DMS153 treated with DMSO at 0.1 percent for 48 hours (cell line): ENCODE measurements around the gene RASEF.

Experiments
- DNase-seq: peaks from one replicate; lab custom pipeline; 2025; ENCODE audit not compliant: unreplicated experiment; lab: John Stamatoyannopoulos, UW

The RASEF gene

DNA sequence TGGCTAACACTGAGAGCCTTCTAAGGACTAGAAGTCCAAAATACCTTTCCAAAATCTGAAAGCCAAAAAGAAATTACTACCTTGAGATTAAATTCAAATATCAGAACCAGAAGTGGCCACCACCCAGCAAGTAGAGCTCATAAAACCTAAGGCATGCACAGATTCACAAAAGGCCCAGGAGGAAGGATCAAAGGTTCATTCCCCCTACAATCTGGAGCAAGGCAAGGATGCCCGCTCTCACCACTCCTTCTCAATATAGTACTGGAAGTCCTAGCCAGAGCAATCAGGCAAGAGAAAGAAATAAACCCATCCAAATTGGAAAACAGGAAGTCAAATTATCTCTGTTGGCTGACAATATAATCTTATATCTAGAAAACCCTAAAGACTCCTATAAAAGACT, 6.0 kb downstream of the RASEF start:
- DNase-seq, result no peak

DNA sequence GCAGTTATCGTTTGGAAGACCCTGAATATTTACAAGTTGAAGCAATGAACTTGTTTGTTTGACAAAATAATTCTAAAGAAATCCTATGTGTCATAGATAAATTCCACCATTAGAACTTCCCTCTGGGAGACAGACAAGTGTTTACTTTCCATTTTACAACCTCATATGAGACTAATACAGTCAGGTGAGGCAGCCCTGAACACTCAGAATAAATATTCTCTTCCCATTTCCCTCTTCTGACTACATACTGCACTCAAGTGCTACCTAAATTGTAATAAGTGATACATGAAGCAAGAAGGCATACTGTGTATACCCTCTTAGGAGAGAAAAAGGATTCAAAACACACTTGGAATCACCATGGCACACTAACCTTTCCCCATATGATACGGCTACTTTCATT, 6.8 kb downstream of the RASEF start:
- DNase-seq, result peak; percentile 71

- no peak for DNase-seq
Measured at GRCh38 chr9:83047839-83048775, 14.8 kb downstream of the RASEF start.

DNA sequence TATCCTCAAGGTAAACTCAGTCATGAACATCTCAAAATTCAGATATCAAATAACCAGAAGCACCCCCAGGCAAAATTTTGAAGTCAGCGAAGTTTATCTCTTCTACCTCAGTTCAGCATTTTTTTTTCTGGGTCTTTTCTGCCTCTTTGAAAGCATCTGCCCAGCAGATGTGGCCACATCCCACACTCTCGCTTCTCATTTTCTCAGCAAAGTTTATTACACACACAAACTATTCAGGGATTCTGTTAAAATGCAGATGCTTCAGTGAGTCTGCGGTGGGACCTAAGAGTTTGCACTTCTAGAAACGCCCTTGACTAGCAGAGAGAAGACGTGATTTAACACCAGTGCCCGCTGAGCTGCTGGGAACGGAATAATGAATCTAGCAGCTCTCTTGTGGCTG, 19.3 kb downstream of the RASEF start:
- DNase-seq, result no peak

- DNase-seq, result no peak
Measured at GRCh38 chr9:83041771-83042170, 21.2 kb downstream of the RASEF start.

GRCh38 chr9:83039303-83039702, 23.6 kb downstream of the RASEF start:
- no peak for DNase-seq

- DNase-seq, result no peak
Measured at GRCh38 chr9:83036043-83036442, 26.9 kb downstream of the RASEF start.

GRCh38 chr9:83035143-83035542, 27.8 kb downstream of the RASEF start:
- DNase-seq, result no peak

- no peak for DNase-seq
Measured at GRCh38 chr9:83034587-83034986, 28.4 kb downstream of the RASEF start.

- DNase-seq, result no peak
Measured at GRCh38 chr9:83034026-83034425, 28.9 kb downstream of the RASEF start.

DNA sequence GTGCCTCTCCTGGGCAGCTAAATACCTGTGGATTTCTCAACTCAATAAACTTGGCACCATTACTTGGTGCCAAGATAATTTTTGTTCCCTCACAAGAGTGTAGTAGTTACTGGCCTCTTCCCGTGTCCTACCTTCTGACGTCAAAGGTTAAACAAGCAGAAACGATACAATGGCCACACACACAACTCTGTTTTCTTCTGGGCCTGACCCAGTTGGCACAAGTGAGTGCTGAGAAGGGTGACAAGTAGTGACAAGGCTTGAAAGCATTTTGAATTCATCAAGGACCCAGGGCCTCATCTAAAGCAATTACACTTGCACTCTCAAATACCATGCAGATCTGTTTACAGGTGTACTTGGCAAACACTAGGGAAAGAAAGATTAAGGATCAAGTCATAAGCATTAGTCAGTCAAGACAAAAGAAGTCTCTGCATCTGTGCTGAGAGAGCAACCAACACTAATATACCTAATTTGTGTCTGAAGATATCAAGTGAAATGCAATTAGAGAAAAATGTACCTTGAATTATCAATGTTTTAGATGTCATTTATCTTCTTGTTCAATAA, 30.8 kb downstream of the RASEF start:
- no peak for DNase-seq

DNA sequence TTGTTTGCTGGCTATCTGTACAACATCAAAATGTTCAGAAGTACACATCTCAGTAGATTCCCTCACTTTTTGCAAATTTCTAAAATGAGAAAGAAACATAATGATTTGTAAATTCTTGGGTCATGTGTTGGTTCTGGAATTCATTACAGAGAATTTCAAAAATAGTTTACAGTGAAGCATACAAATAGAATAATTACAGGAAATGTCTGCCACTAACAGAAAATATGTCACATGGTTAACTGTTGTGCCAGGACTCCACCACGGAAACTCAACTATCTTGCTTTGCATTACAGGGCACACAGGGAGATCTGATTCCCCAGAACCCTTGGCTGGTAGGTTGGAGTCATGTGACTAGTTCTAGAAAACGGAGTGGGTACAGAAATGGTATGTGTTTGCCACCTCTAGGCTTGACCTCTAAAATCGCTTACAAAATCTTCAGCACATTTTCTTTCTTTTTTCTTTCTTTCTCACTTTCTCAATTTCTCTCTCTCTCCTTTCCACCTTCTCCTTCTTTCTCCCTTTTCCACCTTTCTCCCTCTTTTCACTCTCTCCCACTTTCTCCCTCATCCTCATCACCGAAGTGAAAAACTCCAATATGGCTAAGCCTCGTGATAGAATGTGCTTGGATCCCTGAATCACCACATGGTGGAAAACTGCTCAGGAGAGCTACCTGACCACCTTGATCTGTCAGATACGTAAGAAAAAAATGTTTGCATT, 32.4 kb downstream of the RASEF start:
- no peak for DNase-seq

DNA sequence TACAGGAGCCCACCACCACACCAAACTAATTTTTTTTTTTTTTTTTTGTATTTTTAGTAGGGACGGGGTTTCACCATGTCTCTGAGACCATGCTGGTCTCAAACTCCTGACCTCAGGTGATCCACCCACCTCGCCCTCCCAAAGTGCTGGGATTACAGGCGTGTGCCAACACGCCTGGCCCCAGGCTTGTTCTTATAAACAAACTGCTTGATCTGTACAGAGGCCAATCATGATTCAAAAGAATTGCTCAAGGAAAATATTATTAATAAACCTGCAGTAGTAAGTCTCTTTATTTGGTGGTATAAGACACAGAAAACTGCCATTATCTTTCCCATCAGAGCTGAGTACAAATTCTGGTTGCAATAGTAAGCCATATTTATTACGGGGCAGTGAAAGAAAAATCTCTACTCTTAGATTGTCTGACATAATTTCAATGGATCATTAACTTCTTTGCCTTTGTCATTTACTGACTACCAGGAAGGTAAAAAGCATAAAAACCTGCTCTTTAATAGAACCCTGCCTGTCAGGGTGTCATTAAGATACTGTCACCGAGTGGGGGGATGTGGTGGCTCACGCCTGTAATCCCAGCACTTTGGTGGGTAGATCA, 33.3 kb downstream of the RASEF start:
- DNase-seq, result no peak

DNA sequence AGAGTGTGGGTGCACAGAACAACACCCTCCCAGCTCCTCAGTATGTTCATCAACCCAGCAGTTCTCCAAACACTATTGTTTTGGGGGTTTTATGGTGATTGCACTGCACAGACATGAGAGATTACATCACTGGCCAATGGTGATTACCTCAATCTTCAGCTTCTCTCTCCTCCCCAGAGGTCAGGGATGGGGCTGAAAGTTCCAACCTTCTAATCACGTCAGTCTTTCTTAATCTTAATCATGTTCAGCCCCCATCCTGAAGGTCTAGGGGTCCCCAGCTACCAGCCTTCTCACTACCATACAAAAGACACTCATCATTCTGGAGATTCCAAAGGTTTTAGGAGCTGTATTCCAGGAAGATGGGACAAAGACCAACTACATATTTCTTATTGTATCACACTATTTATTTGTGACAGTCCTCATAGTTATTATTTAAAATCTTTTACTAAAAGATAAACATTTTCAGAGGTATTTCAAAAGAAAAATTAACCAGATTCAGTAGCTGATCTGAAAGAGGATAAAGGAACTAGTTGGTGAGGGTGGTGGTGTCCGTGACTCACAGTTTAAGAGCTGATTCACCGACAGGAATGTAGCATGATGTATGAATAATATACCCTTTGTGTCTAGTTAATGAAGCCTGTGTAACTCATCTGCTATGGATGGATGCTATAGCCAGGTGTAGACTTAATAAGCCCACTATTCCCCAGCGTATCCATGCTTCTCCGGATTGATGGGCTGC, 35.6 kb downstream of the RASEF start:
- DNase-seq, result no peak

DNA sequence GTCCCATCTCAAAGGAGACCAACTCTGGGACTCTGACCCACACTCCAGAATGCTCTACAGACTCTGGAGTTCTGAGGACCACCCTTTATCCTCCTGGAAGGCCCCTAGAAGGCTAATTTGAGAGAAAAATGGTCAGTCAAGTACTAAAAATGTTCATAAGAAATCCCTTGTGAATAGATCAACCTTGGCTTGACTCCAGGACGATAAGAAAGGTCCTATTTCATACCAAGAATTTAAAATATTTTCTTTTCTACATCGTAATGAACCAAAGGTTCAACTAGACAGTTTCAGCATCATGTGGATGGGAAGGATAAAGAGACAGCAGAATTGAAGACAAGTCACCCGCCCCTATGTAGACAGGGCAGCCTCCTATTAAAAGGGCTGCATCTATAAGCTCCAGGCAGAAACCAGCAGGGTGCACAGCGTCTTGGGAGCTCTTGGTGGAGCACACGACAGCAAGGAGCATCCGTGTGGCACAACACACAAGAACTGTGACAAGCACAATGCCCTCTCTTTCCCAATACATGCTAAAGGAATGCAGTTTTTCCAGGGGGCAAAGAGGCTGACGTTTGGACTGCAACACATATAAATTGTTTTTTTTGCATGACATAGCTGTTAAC, 38.3 kb downstream of the RASEF start:
- no peak for DNase-seq

- DNase-seq, result no peak
Measured at GRCh38 chr9:83023151-83023550, 39.8 kb downstream of the RASEF start.

DNA sequence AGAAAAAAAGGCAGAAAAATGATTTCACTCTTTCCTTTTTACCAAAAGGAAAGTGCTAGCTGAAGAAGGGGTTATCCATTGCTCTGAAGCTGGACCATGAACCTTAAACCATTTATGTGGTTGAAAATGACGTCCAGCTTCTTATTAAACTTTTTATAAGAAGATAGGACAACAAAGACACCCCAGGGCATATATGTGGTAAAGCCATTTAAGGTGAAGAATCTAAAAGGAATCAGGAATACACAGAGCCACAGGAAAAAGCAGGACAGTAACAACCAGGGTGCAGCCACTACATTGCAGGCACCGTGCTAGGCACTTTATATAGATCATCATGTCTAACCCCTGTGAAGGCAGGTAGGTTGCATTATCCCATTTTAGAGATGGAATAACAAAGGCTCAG, 42.1 kb downstream of the RASEF start:
- no peak for DNase-seq

- no peak for DNase-seq
Measured at GRCh38 chr9:83020327-83020726, 42.6 kb downstream of the RASEF start.

DNA sequence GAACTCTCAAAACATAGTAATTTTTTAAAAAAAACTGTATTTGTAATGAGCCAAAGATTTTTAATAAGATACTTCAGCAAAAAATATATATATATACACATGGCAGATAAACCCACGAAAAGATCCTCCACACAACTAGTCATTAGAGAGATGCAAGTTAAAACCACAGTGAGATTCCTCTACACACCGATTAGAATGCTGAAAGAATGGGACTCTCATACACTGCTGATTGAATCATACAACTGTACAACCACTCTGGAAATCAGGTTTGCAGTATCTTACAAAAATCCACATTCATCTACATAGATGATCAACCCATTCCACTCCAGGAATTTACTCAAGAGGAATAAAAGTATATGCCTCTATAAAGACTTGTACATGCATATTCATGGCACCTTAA, 43.7 kb downstream of the RASEF start:
- no peak for DNase-seq

- no peak for DNase-seq
Measured at GRCh38 chr9:83015897-83016296, 47.0 kb downstream of the RASEF start.
